LNCaP clone FGC (cell line): ENCODE measurements around the gene TAB3.

Experiments used
- DNase-seq: peaks from one replicate; pipeline ENCODE4 v3.0.0-alpha.2; 2011; ENCODE audit warnings: low read depth
- H3K4me3 ChIP-seq: 2 replicates; pipeline ENCODE4 v1.5.1; 2011; ENCODE audit warnings: mild to moderate bottlenecking, low read depth, low read length, control low read depth
- CTCF ChIP-seq: IDR thresholded peaks from 2 replicates; pipeline ENCODE4 v1.5.1; 2012; ENCODE audit warnings: mild to moderate bottlenecking; ENCODE audit not compliant: control insufficient read depth, insufficient read depth; ENCODE audit errors: extremely low read depth

TAB3 gene

DNA sequence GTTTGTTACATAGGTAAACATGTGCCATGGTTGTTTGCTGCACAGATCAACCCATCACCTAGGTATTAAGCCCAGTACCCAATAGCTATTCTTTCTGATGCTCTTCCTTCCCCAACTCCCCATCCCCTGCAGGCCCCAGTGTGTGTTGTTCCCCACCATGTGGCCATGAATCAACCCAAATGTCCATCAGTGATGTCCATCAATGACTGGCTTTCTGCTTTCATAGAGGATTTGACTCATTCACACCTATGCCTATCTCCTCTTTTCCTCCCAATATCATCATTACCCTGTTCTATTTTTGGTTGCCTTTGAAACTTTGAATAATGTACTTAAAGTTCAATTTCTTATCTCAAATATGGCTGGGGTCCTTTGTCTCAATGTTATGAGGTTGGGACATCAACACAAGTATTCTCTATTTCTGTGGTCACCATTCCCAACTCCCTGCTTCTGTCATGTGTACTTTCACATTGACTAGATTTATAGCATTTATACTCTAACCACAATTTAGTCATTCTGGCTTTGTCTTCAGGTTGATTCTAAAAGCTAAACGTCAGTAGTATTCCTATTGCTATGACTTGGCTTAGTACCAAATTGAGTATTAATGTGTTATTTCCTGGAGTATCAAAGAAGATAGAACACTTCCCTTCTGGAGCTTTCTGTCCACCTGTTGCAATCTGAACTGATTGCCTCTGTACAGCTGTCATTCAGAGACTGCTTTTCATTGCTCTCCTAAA, 107.2 kb downstream of the TAB3 start:
- DNase-seq: no peak
- no peak for TF ChIP-seq CTCF
- H3K4me3 ChIP-seq: no peak overlapping the region

- H3K4me3 ChIP-seq: no peak overlapping the region
- DNase-seq: no peak
- no peak for TF ChIP-seq CTCF
These were observed 109.5 kb downstream of the TAB3 start for GRCh38 chrX:30779453-30780030.

DNA sequence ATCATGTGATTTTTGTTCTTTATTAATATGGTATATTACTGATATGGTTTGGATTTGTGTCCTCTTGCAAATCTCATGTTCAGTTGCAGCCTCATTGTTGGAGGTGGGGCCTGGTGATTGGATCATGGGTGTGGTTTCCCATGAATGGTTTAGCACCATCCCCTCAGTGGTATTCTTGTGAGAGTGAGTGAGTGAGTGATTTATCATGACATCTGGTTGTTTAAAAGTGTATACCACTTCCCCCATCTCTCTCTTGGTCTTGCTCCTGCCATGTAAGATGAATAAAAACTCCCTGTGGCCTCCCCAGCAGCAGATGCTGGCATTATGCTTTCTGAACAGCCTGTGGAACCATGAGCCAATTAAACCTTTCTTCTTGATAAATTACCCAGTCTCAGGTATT, 111.5 kb downstream of the TAB3 start:
- no peak for TF ChIP-seq CTCF
- no peak overlapping the region for H3K4me3 ChIP-seq
- no peak for DNase-seq
